ENCODE results near the gene CTSD.
"Not testable (repeated sequence)": the region's sequence is repeated elsewhere in the genome, so short reads cannot be mapped to it uniquely, and the experiment has no call there.

The CTSD gene

DNA sequence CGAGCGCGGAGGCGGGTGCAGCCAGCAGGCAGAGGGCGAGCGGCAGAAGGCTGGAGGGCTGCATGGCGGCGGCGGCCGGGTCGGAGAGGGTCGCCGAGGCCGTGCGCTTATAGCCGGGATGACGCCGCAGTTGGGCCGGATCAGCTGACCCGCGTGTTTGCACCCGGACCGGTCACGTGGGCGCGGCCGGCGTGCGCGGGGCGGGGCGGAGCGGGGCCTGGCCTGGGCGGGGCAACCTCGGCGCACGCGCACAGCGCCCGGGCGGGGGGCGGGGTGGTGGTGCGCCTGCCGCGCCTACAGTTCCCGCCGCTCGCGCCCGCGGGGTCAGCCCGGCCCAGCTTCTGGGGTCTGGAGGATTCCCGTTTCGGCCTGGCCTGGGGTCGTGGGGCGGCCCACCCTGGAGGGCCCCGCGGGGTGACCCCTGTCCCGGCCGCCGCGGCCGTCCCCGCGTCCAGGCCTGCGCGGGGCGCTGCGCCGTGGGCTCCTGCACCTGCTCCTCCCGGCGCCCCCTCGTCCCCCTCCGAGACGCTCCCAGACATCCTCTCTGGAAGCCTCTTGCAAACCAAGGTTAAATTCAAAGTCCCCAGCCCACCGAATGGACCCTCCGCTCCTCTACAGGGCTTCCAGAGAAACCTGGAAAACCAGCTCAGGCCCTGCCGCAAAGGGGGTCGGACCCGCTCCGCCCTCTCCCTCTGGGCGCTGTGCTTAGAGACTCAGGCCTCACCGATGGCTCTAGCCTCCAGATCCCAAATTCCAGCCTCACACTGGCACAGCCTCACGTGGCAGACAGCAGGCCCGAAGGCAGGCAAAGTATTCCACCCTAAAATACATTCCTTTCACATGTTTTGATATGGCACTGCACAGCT, at the start of gene CTSD:
TSS of gene CTSD (minus strand) at position 132 of the 866 bp plus-strand sequence. CDS start at position 64, 68 bp downstream.
- DNase-seq, result peak; percentile 70 to 86 (median 76)

DNA sequence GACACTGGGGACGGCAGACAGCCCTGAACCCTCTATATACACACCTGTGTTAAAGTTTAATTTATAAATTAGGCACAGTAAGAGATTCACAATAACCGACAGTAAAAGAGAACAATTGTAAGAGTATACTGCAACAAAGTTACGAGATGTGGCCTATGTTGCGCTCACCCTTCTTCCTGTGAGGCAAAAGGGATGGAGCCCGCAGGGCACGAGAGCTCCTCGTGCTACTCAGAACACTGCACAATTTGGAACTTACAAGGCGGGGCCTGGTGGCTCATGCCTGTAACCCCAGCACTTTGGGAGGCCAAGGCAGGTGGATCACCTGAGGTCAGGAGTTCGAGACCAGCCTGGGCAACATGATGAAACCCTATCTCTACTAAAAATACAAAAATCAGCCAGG, 49.6 kb upstream of the CTSD start:
- DNase-seq, result not testable (repeated sequence)

DNA sequence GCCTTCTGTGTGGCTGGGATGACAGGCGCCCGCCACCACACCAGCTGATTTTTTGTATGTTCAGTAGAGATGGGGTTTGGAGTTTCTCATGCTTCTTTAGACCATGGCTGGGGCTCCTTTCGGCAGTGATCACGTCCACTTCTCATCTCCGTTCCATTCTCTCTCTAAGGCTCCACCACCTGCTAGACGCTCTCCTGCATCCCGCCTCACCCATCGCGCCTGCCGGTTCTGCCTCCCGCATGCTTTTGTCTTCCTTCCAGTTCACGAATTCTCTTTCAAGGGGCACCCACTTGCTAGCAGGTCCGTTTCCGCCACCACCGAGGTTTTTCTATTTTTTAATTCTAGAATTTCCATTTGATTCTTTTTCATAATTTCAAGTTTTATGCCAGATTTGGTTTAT, 49.1 kb upstream of the CTSD start:
- no peak for DNase-seq

DNA sequence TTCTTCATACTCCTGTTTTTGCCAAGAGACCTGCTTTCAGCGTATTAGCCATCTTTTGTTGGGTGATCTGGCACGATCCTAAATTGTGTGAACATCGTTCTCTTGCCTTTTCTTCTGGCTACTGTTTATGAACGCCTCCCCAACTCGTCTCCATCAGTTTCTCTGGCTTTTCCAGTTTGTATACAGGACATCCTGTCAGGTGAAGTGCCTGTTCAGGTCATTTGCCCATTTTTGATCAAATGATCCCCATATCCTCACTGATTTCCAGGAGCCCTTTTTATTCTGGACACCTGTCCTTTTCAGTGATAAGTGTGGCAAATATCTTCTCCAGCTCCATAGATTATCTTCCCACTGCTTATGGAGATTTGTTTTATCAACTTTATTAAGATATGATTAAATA, 48.5 kb upstream of the CTSD start:
- no peak for DNase-seq

DNA sequence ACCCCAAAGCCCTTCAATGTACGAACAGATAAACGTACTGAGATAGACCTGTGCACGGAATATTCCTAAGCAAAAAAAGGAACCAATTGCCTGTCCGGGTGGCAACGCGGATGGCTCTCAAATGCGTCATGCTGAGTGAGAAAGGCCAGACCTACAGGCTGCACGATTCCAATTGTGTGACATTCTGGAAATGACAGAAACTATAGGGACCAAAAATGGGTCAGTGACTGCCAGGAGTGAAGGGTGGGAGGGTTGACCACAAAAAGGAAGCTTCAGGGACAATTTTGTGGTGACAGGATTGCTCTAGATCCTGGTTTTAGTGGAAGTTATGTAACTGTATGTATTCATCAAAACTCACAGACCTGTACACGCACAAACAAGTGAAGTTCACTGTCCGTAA, 47.0 kb upstream of the CTSD start:
- no peak for DNase-seq

DNA sequence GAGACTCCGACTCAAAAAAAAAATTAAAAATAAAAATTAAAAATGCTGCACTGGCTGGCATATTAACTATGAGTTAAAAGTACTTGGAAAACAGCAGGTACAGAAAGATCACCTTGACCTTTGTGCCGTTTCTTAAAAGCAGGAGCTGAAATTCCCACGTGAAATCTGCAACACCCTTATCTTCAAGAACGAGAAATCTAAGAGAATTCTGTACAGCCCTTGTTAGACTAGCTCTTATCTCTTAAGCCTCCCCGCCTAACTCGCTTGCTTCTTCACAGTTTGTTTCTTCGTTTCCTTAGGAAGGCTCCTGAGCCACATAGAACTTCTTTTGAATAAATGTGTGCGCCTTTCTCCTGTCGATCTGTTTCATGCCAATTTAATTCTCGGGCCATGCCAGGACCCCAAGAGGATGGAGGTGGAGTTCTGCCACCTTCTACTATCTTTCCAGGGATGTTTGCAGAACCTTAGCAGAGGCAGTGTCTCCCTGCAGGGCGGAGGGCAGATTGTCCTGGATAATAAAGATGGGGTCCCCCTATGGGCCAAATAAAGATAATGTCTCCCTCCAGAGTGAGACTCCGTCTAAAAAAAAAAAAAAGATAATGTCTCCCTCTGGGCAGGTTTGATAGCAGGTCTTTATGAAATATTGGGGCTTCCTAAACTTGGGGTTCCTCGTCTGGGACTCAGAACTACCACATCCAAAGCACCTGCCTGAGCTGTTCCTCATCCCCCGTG, 43.7 kb upstream of the CTSD start:
- no peak for DNase-seq

DNA sequence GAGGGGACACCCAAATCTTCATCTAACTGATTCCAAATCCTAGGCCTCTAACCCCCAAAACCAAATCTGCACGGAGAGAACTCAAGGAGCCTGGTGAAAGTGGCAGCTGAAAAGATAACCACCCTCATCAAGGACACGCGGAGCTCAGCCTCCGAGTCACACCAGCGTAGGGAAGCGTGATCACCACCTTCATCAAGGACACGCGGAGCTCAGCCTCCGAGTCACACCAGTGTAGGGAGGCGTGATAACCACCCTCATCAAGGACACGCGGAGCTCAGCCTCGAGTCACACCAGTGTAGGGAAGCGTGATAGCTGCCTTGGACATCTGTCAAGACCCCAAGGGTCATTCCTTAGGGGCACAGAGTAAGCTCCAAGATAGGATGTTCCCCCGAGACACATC, 41.8 kb upstream of the CTSD start:
- no peak for DNase-seq

DNA sequence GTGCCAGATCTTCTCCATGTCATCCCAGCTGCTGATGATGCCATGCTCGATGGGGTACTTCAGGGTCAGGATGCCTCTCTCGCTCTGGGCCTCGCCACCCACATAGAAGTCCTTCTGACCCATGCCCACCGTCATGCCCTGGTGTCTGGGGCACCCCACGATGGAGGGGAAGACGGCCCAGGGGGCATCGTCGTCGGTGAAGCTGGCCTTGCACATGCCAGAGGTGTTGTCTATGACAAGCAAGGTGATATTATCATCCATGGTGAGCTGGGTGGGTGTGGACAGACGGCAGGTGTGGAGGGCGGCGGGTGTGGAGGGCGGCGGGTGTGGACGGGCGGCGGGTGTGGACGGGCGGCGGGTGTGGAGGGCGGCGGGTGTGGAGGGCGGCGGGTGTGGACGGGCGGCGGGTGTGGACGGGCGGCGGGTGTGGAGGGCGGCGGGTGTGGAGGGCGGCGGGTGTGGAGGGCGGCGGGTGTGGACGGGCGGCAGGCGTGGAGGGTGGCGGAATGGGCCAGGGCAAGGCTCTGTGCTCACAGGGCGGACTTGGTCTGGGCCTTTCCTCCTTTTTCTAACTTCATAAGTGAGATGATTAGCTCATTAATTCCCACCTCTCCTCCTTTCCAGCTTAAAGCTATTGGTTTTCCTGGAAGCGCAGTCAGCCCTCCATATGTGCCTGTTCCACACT, 40.2 kb upstream of the CTSD start:
- not testable (repeated sequence) for DNase-seq

DNA sequence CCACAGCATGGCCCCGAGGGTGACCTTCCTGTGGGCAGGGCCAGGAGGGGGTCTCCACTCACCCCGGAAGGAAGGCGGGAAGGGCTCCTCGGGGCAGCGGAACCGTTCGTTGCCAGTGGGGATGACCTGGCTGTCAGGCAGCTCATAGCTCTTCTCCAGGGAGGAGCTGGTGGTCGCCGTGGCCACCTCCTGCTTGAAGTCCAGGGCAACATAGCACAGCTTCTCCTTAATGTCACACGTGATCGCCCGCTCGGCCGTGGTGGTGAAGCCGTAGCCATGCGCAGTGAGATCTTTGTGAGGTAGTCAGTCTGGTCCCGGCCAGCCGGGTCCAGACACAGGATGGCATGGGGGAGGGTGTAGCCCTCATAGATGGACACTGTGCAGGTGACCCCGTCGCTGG, 39.5 kb upstream of the CTSD start:
- DNase-seq, result no peak

DNA sequence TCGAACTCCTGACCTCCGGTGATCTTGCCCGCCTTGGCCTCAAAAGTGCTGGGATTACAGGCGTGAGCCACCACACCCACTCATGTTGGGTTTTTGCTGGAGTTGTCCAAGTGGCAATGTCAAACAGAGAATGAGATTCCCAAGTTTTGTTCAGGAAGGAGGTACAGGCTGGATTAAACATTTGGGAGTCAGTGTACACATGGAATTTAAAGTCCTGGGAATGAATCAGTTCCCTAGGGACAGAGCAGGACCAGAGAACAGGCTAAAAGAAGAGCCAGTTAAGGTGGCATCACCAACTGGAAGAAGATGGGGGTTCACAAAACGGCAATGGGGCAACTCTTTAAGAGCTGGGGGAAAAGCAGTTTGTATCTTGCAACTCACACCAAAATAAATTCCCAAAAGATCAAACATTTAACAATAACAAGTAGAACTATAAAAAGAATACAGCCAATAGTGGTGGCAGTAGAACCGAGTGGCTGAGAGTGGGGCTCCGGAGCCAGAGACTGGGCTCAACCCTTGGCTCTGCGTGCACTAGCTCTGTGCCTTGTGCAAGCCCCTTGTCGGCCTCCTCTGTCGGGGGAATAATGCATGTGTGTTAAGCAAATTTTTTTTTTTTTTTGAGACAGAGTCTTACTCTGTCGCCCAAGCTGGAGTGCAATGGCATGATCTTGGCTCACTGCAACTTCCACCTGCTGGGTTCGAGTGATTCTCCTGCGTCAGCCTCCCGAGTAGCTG, 33.8 kb upstream of the CTSD start:
- no peak for DNase-seq

DNA sequence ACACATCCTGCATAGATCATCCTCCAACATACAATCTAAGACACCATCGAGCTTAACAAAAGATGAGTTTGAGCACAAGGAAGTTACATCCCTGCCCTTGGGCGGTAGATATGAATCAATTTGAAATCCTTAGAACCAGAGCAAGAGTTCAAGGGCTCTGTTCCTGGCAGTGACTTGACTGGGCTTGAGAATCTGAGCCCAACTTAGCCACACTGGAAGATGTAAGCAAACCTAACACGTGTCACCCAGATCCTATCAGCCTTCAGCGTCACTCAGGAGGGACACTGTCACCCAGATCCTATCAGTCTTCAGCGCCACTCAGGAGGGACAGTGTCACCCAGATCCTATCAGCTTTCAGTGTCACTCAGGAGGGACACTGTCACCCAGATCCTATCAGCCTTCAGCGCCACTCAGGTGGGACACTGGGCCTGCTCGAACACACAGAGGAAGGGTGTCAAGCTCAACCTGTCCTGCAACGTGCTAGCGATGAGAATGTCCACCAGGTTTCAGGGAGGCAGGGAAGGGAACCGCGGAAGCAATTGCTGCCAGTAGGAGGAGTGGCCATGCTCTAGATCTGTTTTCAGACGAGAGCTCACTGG, 32.8 kb upstream of the CTSD start:
- no peak for DNase-seq

DNA sequence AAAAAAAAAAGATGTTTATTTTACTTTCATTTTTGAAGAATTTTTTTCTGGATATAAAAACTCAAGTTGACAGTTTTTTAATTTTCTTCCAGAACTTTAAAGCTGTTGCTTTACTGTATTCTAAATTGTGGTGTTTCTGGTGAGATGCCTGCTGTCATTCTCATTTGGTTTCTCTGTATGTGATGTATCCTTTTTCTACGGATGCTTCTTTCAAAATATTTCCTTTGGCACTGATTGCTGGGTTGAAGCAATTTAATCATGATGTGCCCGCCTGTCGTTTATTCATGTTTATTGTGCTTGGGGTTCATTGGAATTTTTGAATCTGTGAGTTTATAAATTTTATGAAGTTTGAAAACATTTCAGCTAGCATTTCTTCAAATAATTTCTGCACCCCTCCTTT, 29.4 kb upstream of the CTSD start:
- DNase-seq, result no peak

DNA sequence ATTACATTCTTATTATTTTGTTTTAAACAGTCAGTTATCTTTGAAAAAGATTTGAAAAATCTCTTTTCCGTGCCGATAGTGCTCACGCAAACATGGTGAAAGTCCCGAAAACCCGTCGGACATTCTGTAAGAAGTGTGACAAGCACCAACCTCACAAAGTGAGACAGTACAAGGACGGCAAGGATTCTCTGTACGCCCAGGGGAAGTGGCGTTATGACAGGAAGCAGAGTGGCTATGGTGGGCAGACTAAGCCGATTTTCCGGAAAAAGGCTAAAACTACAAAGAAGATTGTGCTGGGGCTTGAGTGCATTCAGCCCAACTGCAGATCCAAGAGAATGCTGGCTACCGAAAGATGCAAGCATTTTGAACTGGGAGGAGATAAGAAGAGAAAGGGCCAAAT, 28.7 kb upstream of the CTSD start:
- no peak for DNase-seq

DNA sequence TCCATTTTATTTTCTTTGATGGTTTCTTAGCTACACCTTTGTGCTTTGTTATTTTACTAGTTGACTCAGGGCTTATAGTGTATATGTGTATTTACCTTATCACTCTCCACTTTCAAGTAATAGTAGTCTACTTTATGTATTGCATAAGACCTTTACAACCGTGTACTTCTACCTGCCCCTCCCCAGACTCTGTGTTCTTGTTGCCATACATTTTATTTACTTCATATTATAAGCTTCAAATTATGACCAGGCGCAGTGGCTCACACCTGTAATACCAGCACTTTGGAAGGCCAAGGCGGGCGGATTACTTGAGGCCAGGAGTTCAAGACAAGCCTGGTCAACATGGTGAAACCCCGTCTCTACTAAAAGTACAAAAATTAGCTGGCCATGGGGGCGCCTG, 28.2 kb upstream of the CTSD start:
- DNase-seq, result no peak

DNA sequence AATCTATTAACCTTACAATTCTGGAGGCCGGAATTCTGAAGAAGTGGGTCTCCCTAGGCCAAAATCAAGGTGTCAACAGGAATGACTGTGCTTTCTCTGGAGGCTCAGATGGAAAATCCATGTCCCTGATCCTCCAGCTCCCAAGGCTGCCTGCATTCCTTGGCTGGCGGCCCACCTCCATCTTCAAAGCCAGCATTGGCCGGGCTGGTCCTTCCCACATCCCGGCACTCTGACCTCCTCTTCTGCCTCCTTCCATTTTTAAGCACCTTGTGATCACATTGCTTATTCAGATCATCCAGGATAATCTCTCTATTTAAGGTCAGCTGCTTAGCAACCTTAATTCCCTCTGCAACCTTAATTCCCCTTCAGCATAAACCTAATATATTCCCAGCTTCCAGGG, 22.7 kb upstream of the CTSD start:
- DNase-seq, result no peak

DNA sequence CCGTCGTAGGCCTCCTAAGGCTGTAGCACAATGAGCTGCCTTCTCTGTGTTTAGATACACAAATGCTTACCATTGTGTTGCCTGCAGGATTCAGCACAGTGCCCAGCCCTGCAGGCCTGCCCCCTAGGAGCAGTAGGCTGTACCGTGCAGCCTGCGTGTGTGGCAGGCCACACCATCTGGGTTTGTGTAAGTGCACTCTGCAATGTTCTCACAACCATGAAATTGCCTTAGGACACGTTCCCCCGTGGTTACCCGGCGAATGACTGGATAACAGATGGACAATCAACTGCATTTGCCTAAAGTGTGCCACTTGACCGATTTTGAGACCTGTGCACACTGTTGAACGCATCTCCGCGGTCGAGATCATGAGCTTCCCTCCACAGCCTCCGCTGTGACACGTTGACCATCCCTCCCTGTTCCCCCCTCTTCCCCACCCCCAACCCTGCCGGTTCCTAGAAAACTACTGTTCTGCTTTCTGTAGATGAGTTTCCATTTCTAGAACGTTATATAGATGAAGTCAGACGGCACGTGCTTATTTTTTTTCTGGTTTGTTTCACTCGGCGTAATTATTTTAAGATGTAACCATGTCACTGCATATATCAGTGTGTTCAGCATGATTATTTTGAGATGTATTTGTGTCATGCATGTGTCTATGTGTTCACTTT, 22.2 kb upstream of the CTSD start:
- no peak for DNase-seq

DNA sequence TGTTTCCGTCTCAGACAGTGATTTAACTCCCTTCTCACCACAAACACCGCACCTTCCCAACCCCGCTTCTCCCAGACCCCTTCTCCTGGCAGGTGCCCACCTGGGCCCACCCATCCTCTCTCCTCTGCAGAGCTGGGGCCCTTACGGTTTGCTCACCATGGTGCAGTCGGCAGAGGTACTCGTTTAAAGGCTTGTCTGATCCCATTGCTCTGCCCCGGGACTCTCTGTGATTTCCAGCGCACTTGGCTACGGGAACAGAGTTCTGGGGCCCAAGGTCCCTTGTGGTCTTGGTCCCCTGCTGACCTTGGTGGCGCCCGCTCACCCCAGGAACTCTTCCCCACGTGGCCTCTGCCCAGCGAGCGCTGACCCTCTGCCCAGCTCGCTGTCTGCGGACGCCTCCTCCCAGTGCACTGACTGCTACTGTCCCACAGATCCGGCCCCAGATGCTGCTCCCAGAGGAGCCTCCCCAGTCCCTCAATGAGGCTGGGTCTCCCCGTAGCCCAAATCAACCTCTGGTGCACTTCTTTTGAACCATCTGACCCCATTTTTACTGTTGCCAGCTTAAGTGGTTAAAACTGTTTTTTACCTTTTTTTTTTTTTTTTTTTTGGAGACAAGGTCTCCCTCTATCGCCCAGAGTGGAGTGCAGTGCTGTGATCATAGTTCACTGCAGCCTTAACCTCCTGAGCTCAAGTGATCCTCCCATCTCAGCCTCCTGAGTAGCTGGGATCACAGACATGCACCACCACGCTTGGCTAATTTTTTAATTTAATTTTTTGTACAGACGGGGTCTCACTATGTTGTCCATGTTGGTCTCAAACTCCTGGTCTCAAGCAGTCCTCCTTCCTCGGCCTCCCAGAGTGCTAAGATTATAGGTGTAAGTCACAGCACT, 21.3 kb upstream of the CTSD start:
- DNase-seq, result no peak

DNA sequence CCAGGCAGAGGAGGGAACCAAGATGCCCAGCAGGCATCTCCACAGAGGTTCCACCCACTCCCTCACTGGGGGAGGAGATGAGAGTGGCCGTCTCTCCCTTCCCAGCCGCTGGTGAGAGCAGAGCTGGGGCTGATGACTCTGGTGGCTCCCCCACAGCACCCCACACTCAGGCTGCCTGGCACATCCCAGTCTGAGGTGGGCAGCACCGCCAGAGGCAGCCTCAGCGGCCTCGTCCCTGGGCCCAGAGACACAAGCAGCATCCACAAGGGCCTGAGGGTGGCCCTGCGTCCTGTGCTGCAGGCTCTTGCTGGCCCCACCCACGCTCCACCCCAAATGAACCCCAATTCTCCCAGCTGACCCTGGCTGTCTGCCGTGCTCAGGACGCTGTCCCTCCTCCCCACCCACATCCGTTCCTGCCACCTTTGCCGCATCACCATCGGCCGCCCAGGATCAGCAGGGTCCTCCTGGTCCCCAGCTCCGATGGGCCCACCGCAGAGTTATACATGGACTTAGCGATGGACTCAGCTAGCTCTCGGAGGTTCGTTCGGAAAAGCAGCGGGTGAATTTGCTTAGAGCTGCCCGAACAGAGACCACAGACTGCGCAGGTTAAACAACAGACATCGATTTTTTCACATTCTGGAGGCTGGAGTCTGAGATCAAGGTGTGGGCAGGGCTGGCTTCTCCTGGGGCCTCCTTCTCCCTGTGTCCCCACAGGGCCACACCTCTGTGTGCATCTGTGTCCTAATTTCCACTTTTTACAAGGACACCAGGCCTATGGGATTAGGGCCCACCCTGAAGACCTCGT, 20.2 kb upstream of the CTSD start:
- no peak for DNase-seq

DNA sequence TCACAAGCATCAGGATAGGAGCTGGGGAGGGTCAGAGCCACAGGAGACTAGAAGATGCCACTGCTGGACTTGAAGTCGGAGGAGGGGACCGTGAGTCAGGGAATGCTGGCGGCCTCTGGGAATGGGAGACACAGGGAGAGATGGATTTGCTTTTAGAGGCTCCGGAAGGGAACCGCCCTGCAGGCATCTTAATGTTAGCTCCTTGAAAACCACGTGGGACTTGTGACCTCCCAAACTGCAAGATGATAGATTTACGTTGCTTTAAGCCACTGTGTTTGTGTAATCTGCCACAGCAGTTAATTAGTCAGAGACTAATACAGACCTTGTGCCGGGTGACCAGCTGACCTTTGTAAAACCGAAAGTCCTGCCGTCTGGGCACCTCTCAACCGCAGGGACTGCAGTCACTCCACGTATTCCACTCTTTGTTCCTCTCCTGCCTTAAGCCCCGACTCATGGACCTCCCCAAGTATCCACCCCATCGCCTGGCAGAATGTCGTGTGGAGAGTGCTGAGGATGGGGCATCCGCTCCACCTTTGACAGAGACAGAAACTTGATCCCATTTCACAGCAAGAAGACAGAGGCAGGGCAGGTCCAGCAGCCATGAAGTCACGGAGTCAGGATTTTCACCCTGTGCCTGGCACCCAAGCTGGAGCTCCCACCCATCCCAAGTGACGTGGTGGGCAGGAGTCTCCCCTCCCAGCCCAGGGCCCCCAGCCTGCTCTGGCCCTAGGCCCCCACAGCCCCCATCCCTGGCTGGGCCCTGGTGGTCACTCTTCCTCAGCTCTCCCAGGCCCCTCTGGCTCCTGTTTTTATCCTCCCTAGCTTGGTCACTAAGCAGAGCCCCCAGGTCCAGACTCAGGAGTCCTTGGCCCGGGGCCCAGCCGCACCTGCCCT, 19.4 kb upstream of the CTSD start:
- no peak for DNase-seq

Measured in activated naive CD4-positive, alpha-beta T cell (primary cell).